HS-27A (cell line): ENCODE results near the gene RGL2.
"Not testable (repeated sequence)": the region's sequence is repeated elsewhere in the genome, so short reads cannot be mapped to it uniquely, and the experiment has no call there.

Experiments used
- DNase-seq: peaks from one replicate; pipeline ENCODE4 v3.0.0-alpha.2; 2012; ENCODE audit warnings: low read depth, missing footprints

RGL2 gene

GRCh38 chr6:33273924-33274902 lies 24.5 kb downstream of the RGL2 start:
- DNase-seq, result no peak

- DNase-seq, result no peak
Measured at GRCh38 chr6:33273129-33273923, 25.4 kb downstream of the RGL2 start.

- DNase-seq, result no peak
Measured at GRCh38 chr6:33272275-33273128, 26.2 kb downstream of the RGL2 start.

- DNase-seq, result peak; percentile 98
Measured at GRCh38 chr6:33271468-33272274, 27.1 kb downstream of the RGL2 start, which contains the start of the genes RPS18 and VPS52. RPS18 (plus strand) TSS chr6:33272075; CDS start chr6:33272120, 45 bp downstream. VPS52 (minus strand) TSS chr6:33271876; CDS start chr6:33271675, 201 bp downstream.

GRCh38 chr6:33271117-33271467 lies 27.6 kb downstream of the RGL2 start:
- no peak for DNase-seq

GRCh38 chr6:33264015-33264414 lies 34.7 kb downstream of the RGL2 start:
- DNase-seq, result no peak

GRCh38 chr6:33262490-33262889 lies 36.3 kb downstream of the RGL2 start:
- not testable (repeated sequence) for DNase-seq

- DNase-seq, result no peak
Measured at GRCh38 chr6:33259032-33259431, 39.7 kb downstream of the RGL2 start.

- no peak for DNase-seq
Measured at GRCh38 chr6:33254591-33254990, 44.2 kb downstream of the RGL2 start.

- no peak for DNase-seq
Measured at GRCh38 chr6:33252759-33253158, 46.0 kb downstream of the RGL2 start.

- no peak for DNase-seq
Measured at GRCh38 chr6:33251395-33252012, 47.2 kb downstream of the RGL2 start.

- no peak for DNase-seq
Measured at GRCh38 chr6:33250731-33251130, 48.0 kb downstream of the RGL2 start.

- peak; percentile 47 for DNase-seq
Measured at GRCh38 chr6:33249732-33250630, 48.8 kb downstream of the RGL2 start.

- DNase-seq, result peak; percentile 98
Measured at GRCh38 chr6:33248932-33249731, 49.6 kb downstream of the RGL2 start.

GRCh38 chr6:33248643-33248931 lies 50.2 kb downstream of the RGL2 start:
- peak; percentile 39 for DNase-seq

GRCh38 chr6:33247977-33248642 lies 50.6 kb downstream of the RGL2 start:
- DNase-seq, result peak; percentile 77

GRCh38 chr6:33243476-33243875 lies 55.3 kb downstream of the RGL2 start:
- DNase-seq, result no peak

GRCh38 chr6:33241968-33242367 lies 56.8 kb downstream of the RGL2 start:
- no peak for DNase-seq
